Loucy (cell line): ENCODE measurements around the gene NDUFB8.
A peak's percentile ranks its signal among the peaks of the same experiment; 100 is the strongest.

Experiments
- H2AFZ ChIP-seq: fragments of 200-600 bp; sonication (generic); 2 replicates; pipeline ENCODE4 v1.6.0; 2016; ENCODE audit warnings: antibody characterized with exemption, mild to moderate bottlenecking, low read length, moderate library complexity
- H3F3A ChIP-seq: fragments of 200-600 bp; 2 replicates; pipeline ENCODE4 v1.6.0; 2016; ENCODE audit warnings: antibody characterized with exemption, low read depth, mild to moderate bottlenecking
- H3K27me3 ChIP-seq: fragments of 200-600 bp; sonication (generic); 2 replicates; pipeline ENCODE4 v1.6.1; 2014; ENCODE audit warnings: low read length, mild to moderate bottlenecking; ENCODE audit not compliant: insufficient read depth, poor library complexity, severe bottlenecking
- H3K36me3 ChIP-seq: fragments of 200-600 bp; sonication (generic); 2 replicates; pipeline ENCODE4 v1.6.1; 2016; ENCODE audit warnings: low read length; ENCODE audit not compliant: insufficient read depth
- H3K4me1 ChIP-seq: fragments of 200-600 bp; sonication (generic); 2 replicates; pipeline ENCODE4 v1.5.1; 2014; ENCODE audit warnings: low read length, mild to moderate bottlenecking; ENCODE audit not compliant: insufficient read depth, poor library complexity, severe bottlenecking
- H3K4me2 ChIP-seq: fragments of 200-600 bp; sonication (generic); 2 replicates; pipeline ENCODE4 v1.6.0; 2014; ENCODE audit warnings: antibody characterized with exemption, low read length, low read depth, mild to moderate bottlenecking; ENCODE audit not compliant: poor library complexity, severe bottlenecking
- H3K4me3 ChIP-seq: fragments of 200-600 bp; sonication (generic); 2 replicates; pipeline ENCODE4 v1.5.1; 2014; ENCODE audit warnings: low read length, mild to moderate bottlenecking, mixed read lengths; ENCODE audit not compliant: poor library complexity, severe bottlenecking
- H3K79me2 ChIP-seq: fragments of 200-600 bp; sonication (generic); 2 replicates; pipeline ENCODE4 v1.6.1; 2014; ENCODE audit warnings: low read length; ENCODE audit not compliant: insufficient read depth
- H3K9ac ChIP-seq: fragments of 200-600 bp; sonication (generic); 2 replicates; pipeline ENCODE4 v1.6.0; 2014; ENCODE audit warnings: mild to moderate bottlenecking, low read depth, low read length, moderate library complexity; ENCODE audit not compliant: poor library complexity, severe bottlenecking
- H3K9me2 ChIP-seq: fragments of 200-600 bp; sonication (generic); replicated peaks from 2 replicates; pipeline ENCODE4 v1.6.1; 2016; ENCODE audit warnings: low read depth, low read length, mixed read lengths
- H3K9me3 ChIP-seq: fragments of 200-600 bp; sonication (generic); 2 replicates; pipeline ENCODE4 v1.6.1; 2014; ENCODE audit warnings: mild to moderate bottlenecking, antibody characterized with exemption, low read length, low read depth; ENCODE audit not compliant: insufficient read depth
- H4K20me1 ChIP-seq: fragments of 200-600 bp; sonication (generic); 2 replicates; pipeline ENCODE4 v1.6.0; 2014; ENCODE audit warnings: antibody characterized with exemption, low read length, mild to moderate bottlenecking; ENCODE audit not compliant: insufficient read depth, poor library complexity, severe bottlenecking
- EZH2phosphoT487 ChIP-seq: fragments of 200-600 bp; IDR thresholded peaks from 2 replicates; pipeline ENCODE4 v1.6.1; 2018; ENCODE audit warnings: antibody characterized with exemption, mild to moderate bottlenecking, moderate library complexity, borderline replicate concordance
- TF ChIP-seq, protein P1 (sequence below): fragments of 200-600 bp; sonication (generic); conservative IDR thresholded peaks from 2 replicates; pipeline ENCODE4 v1.5.1; 2014; ENCODE audit warnings: mild to moderate bottlenecking, antibody characterized with exemption, low read length

The NDUFB8 gene

DNA sequence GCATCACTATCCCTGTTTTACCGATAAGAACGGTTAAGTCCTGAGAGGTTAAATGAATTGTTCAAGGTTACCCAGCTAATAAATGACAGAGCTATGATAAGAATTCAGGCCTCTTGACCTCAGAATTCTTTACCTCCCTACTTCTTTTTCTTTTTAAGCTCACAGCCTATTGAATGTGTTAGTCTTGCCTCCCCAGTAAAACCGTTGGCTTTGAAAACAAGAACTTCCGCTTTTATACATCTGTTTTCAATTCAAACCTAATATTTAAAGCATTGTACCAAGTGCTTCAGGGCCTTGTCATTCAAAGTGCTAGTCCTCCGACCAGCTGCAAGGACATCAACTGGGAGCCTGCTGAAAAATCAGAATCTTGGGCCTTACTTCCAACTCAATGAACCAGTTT lies 25.6 kb downstream of the NDUFB8 start:
- H3K36me3 ChIP-seq: peaks cover 28% of the 10 kb centered on the region; the same call in 1 of the 2 replicates
- peaks cover 58% of the 10 kb centered on the region for H3K4me1 ChIP-seq
- H3K27me3 ChIP-seq: no peaks in the 10 kb centered on the region
- no peaks in the 10 kb centered on the region for H3K9me2 ChIP-seq
- TF ChIP-seq, protein P1, sequence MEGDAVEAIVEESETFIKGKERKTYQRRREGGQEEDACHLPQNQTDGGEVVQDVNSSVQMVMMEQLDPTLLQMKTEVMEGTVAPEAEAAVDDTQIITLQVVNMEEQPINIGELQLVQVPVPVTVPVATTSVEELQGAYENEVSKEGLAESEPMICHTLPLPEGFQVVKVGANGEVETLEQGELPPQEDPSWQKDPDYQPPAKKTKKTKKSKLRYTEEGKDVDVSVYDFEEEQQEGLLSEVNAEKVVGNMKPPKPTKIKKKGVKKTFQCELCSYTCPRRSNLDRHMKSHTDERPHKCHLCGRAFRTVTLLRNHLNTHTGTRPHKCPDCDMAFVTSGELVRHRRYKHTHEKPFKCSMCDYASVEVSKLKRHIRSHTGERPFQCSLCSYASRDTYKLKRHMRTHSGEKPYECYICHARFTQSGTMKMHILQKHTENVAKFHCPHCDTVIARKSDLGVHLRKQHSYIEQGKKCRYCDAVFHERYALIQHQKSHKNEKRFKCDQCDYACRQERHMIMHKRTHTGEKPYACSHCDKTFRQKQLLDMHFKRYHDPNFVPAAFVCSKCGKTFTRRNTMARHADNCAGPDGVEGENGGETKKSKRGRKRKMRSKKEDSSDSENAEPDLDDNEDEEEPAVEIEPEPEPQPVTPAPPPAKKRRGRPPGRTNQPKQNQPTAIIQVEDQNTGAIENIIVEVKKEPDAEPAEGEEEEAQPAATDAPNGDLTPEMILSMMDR: no peak
- no peak for TF ChIP-seq EZH2phosphoT487
- peak overlapping the region; percentile 67 for H3K4me3 ChIP-seq
- H2AFZ ChIP-seq: no peak overlapping the region
- no peak overlapping the region for H3K9ac ChIP-seq
- H3K9me3 ChIP-seq: no peaks in the 10 kb centered on the region
- no peaks in the 10 kb centered on the region for H3F3A ChIP-seq
- no peaks in the 10 kb centered on the region for H4K20me1 ChIP-seq
- no peak overlapping the region for H3K4me2 ChIP-seq
- peaks cover 33% of the 10 kb centered on the region; the same call in 1 of the 2 replicates for H3K79me2 ChIP-seq

DNA sequence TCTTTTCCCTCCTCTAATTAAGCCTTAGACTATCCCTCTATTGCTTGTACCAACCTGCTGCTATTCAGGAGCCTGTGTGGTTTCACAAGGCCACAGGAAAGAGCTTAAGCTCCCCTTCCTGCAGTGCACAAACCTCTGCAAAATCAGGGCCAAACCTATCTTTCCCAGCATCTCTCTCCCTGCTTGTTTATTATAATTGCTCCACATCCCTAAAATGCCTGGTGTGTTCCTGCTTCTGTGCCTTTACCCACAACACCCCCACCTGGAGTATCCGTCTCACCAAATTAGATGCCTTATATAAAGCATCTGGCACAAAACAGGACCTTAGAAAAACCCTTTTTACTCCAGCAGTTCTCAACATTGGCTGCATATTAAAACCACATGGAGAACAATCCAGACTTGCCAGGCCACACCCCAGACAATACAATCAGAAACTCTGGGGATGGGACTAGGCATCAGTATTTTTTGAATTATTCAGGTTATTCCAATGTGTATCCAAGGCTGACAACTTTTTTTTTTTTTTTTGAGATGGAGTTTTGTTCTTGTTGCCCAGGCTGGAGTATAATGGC lies 26.7 kb downstream of the NDUFB8 start:
- no peaks in the 10 kb centered on the region for H3K9me2 ChIP-seq

DNA sequence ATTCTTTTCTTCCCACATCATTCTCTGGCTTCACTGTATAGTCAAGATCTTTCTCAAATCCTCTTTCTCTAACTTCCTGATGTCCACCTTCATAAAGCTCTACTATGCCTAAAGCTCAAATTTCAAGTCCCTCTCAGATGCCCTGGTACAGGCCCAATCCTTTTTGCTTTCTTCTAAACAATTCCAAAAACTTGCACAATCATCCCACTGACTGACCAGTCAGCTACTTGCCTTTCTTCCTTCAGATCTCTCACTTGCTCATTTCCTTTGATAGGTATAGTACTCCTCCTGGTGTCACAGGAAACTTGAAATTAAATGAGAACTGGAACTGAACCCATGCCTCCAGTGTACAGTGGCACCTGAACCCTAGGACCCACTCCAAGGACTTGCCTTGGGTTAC lies 28.2 kb downstream of the NDUFB8 start:
- H3K4me3 ChIP-seq: no peak overlapping the region
- TF ChIP-seq, protein P1: no peak
- no peak for TF ChIP-seq EZH2phosphoT487
- H3K9me2 ChIP-seq: no peaks in the 10 kb centered on the region
- peaks cover 43% of the 10 kb centered on the region; the same call in 1 of the 2 replicates for H3K36me3 ChIP-seq
- H3K27me3 ChIP-seq: no peaks in the 10 kb centered on the region
- H3K4me2 ChIP-seq: no peak overlapping the region
- no peaks in the 10 kb centered on the region for H3K9me3 ChIP-seq
- H3K4me1 ChIP-seq: peaks cover 46% of the 10 kb centered on the region
- H3K79me2 ChIP-seq: peaks cover 12% of the 10 kb centered on the region; the same call in 1 of the 2 replicates
- no peaks in the 10 kb centered on the region for H4K20me1 ChIP-seq
- no peak overlapping the region for H3K9ac ChIP-seq
- no peaks in the 10 kb centered on the region for H3F3A ChIP-seq
- H2AFZ ChIP-seq: no peak overlapping the region

More for the DNA sequence above, 26.7 kb downstream of the NDUFB8 start:
- Histone ChIP-seq H4K20me1 (no peaks in the 10 kb centered on the region), H3K36me3 (peaks cover 28% of the 10 kb centered on the region; the same call in 1 of the 2 replicates), H3K79me2 (peaks cover 28% of the 10 kb centered on the region; the same call in 1 of the 2 replicates), H3K9ac (no peak overlapping the region), H3F3A (no peaks in the 10 kb centered on the region), H3K4me1 (peaks cover 59% of the 10 kb centered on the region), H3K4me3 (no peak overlapping the region), H2AFZ (no peak overlapping the region), H3K27me3 (no peaks in the 10 kb centered on the region), H3K9me3 (no peaks in the 10 kb centered on the region), H3K4me2 (no peak overlapping the region)
- no peak for TF ChIP-seq EZH2phosphoT487
- TF ChIP-seq, protein P1: no peak
